GM21717 (cell line): ENCODE results near the gene NR6A1.

ENCODE experiments used
- ATAC-seq: cut with Tn5 transposase; IDR thresholded peaks from one replicate; pipeline ENCODE4 v1.9.1; 2021; ENCODE audit warnings: mild to moderate bottlenecking, moderate library complexity; ENCODE audit not compliant: unreplicated experiment

NR6A1 gene

GRCh38 chr9:124797343-124798103 lies 26.4 kb upstream of the NR6A1 start:
- no peak for ATAC-seq

GRCh38 chr9:124795881-124796431 lies 24.8 kb upstream of the NR6A1 start:
- ATAC-seq: no peak

GRCh38 chr9:124794902-124795491 lies 23.9 kb upstream of the NR6A1 start:
- no peak for ATAC-seq

- no peak for ATAC-seq
These were observed 22.0 kb upstream of the NR6A1 start for GRCh38 chr9:124793015-124793541.

GRCh38 chr9:124792257-124793014 lies 21.3 kb upstream of the NR6A1 start:
- no peak for ATAC-seq

- no peak for ATAC-seq
These were observed 19.8 kb upstream of the NR6A1 start for GRCh38 chr9:124790801-124791505.

- ATAC-seq: no peak
These were observed 19.2 kb upstream of the NR6A1 start for GRCh38 chr9:124790301-124790700.

- no peak for ATAC-seq
These were observed 18.4 kb upstream of the NR6A1 start for GRCh38 chr9:124789531-124789930.

GRCh38 chr9:124788542-124789217 lies 17.6 kb upstream of the NR6A1 start:
- no peak for ATAC-seq

- ATAC-seq: no peak
These were observed 15.9 kb upstream of the NR6A1 start for GRCh38 chr9:124786881-124787573.

- no peak for ATAC-seq
These were observed 13.4 kb upstream of the NR6A1 start for GRCh38 chr9:124784509-124784908.

- no peak for ATAC-seq
These were observed 12.7 kb upstream of the NR6A1 start for GRCh38 chr9:124783830-124784229.

GRCh38 chr9:124782661-124783574 lies 11.8 kb upstream of the NR6A1 start:
- ATAC-seq: no peak

GRCh38 chr9:124781967-124782660 lies 11.0 kb upstream of the NR6A1 start:
- ATAC-seq: no peak

- no peak for ATAC-seq
These were observed 9.6 kb upstream of the NR6A1 start for GRCh38 chr9:124780757-124781151.

- ATAC-seq: no peak
These were observed 9.1 kb upstream of the NR6A1 start for GRCh38 chr9:124780060-124780756.

- ATAC-seq: no peak
These were observed 8.4 kb upstream of the NR6A1 start for GRCh38 chr9:124779368-124780059.
